Astrocyte of the cerebellum (primary cell): ENCODE measurements around the gene BANK1.
"Not testable (repeated sequence)": the region's sequence is repeated elsewhere in the genome, so short reads cannot be mapped to it uniquely, and the experiment has no call there.

Source experiments
- DNase-seq: peaks from one replicate; pipeline ENCODE4 v3.0.0-alpha.2; 2011; ENCODE audit warnings: low read depth
- H3K4me3 ChIP-seq: 2 replicates; pipeline ENCODE4 v1.5.1; 2011; ENCODE audit warnings: mild to moderate bottlenecking, low read depth, low read length, moderate library complexity
- CTCF ChIP-seq: IDR thresholded peaks from 2 replicates; pipeline ENCODE4 v1.5.1; 2012; ENCODE audit warnings: low read length, low read depth, moderate library complexity, mild to moderate bottlenecking; ENCODE audit errors: missing control alignments
- in situ Hi-C: cut with HindIII; loops from 2 replicates; pipeline ENCODE4 v1.10.0; 2017; ENCODE audit warnings: low sequenced_read_pairs

Gene BANK1

DNA sequence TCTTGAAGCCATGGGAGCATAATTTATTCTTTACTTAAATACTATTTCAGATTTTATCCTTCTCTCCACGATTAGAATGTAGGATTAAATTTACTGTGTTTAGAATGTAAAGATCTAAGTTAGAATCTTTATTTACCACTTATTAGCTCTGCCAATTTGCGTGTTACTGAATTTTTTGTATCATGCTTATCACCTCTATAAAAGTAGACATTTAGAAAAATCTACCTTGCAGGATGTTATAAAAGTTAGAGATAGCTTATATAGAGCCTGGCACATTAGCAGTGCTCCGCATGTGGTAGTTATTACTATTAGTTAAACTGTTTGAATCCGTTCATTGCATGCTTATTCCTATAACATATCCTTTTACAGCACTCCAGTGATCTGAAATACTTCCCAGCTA lies 97.9 kb downstream of the BANK1 start:
- no peak for DNase-seq
- in situ Hi-C loops, result no loop called here
- no peak for TF ChIP-seq CTCF
- no peak overlapping the region for H3K4me3 ChIP-seq

- in situ Hi-C loops, H3K4me3 ChIP-seq, DNase-seq: not testable (repeated sequence)
Observed at GRCh38 chr4:101905527-101905926, 115.0 kb downstream of the BANK1 start.

- DNase-seq, result no peak
- in situ Hi-C loops, result no loop called here
- no peak for TF ChIP-seq CTCF
- no peak overlapping the region for H3K4me3 ChIP-seq
Observed at GRCh38 chr4:101910786-101911373, 120.3 kb downstream of the BANK1 start.

DNA sequence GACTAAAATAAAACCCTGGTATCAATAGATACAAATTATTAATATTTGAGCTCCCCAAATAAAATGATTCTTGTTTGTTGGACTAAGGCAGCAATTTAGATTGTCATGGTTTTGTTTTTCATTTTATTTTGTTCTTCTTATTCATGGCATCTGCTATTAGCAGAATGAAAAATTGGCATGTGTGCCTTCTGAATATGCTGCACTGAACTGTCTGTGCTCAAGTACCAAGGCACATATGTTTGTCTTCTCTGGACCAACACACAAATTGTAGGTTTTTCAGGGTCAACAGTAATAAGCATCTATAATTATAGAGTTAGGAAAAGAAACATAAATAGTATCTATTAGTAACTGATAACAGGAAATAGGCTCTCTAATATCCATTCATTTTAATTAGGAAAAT lies 121.1 kb downstream of the BANK1 start:
- H3K4me3 ChIP-seq, result no peak overlapping the region
- in situ Hi-C loops, result no loop called here
- TF ChIP-seq CTCF, result no peak
- DNase-seq, result no peak

DNA sequence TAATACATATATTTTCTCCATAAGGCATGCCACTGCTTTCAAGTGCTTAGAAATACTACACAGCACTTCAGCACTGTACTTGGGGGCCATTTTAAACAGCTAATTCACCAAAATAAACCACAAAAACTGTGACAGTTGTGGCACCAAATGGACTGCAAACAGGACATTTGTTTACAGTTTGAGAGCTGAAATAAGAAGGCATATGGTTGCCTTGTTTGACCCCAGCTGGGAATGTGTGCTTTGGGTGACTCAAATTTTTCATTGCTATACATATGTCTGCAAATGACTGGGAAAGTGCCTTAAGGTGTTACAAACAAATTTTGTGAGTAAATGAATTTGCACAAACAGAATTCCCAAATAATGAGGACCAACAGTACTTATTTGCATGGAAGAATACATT lies 124.2 kb downstream of the BANK1 start:
- H3K4me3 ChIP-seq, result no peak overlapping the region
- DNase-seq, result no peak
- in situ Hi-C loops, result no loop called here
- TF ChIP-seq CTCF, result no peak

DNA sequence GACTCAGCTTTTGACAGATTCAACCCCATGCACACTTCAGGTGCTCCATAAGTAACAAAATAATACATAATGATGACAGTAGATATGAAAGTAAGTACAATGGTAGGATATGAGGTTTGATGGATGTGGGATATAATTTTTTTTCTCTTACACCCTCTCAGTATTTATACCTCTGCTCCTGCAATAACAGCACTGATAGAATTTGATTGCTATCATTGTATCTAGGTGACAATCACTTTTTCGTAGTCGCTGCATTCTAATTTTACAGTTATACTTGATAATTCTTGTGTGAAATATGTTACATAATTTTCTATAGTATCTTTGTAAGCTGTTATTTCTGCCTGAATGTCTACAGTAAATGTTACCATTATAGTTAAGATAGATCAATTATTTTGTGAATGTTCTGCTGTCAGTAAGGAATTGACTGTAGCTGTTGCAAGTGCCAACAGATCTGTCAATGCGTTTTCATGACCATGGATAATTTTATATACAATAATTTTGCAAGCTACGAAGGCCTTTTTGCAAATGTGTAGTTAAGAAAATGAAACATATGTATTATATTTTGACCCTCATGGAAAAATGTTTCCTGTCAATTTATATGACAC lies 128.9 kb downstream of the BANK1 start:
- no peak for TF ChIP-seq CTCF
- H3K4me3 ChIP-seq, result no peak overlapping the region
- DNase-seq, result no peak
- in situ Hi-C loops, result no loop called here

GRCh38 chr4:101921370-101921769 lies 130.8 kb downstream of the BANK1 start:
- no peak for TF ChIP-seq CTCF
- H3K4me3 ChIP-seq, result no peak overlapping the region
- no peak for DNase-seq
- in situ Hi-C loops, result no loop called here
